ENCODE results near the gene SCG2.

The SCG2 gene

DNA sequence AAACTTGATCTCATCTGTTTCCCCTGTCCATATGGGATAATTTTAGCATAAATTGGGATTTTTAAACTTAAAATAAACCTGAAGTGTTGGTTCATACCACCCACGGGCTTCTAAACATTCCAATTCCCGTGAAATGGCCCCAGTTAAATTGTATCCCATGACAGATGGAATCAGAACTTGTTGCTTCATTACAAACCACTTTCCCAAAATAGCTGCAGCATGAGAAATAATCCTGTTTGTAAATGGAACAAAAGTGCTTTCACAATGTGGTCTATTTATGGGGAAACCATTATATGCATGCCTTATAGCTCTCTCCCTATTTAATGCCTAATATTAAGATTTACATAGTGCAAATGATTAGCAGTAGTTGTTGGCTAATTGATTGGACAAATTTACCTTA lies 15.9 kb downstream of the SCG2 start:
- Histone ChIP-seq H3K4me2 (ENCODE audit: low read length) (no peak overlapping the region), H3K79me2 (ENCODE audit: control insufficient read depth, low read length) (no peaks in the 10 kb centered on the region), H3K4me3 (ENCODE audit: low read length) (no peak overlapping the region), H3K4me1 (ENCODE audit: control insufficient read depth, low read length) (no peaks in the 10 kb centered on the region), H4K20me1 (ENCODE audit: control insufficient read depth, insufficient read depth, low read depth, low read length) (no peaks in the 10 kb centered on the region), H3F3A (ENCODE audit: control insufficient read depth, insufficient read depth) (no peaks in the 10 kb centered on the region), H3K27ac (ENCODE audit: low read depth, low read length) (no peak overlapping the region), H3K9me3 (ENCODE audit: control insufficient read depth, insufficient read depth, low read length) (no peaks in the 10 kb centered on the region), H3K36me3 (ENCODE audit: control insufficient read depth, low read length) (no peaks in the 10 kb centered on the region), H3K9me2 (replicated peaks; ENCODE audit: control insufficient read depth, low read length) (no peaks in the 10 kb centered on the region), H3K27me3 (ENCODE audit: control insufficient read depth, low read length) (no peaks in the 10 kb centered on the region)
- TF ChIP-seq EZH2phosphoT487 (IDR thresholded peaks at IDR 0.05; ENCODE audit: borderline replicate concordance, low read length), result no peak
- TF ChIP-seq, protein P1, sequence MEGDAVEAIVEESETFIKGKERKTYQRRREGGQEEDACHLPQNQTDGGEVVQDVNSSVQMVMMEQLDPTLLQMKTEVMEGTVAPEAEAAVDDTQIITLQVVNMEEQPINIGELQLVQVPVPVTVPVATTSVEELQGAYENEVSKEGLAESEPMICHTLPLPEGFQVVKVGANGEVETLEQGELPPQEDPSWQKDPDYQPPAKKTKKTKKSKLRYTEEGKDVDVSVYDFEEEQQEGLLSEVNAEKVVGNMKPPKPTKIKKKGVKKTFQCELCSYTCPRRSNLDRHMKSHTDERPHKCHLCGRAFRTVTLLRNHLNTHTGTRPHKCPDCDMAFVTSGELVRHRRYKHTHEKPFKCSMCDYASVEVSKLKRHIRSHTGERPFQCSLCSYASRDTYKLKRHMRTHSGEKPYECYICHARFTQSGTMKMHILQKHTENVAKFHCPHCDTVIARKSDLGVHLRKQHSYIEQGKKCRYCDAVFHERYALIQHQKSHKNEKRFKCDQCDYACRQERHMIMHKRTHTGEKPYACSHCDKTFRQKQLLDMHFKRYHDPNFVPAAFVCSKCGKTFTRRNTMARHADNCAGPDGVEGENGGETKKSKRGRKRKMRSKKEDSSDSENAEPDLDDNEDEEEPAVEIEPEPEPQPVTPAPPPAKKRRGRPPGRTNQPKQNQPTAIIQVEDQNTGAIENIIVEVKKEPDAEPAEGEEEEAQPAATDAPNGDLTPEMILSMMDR (IDR thresholded peaks at IDR 0.05; ENCODE audit: low read depth, low read length, poor library complexity, severe bottlenecking), result no peak

GRCh38 chr2:223585666-223586065 lies 16.5 kb downstream of the SCG2 start:
- TF ChIP-seq, protein P1 (IDR thresholded peaks at IDR 0.05; ENCODE audit: low read depth, low read length, poor library complexity, severe bottlenecking), result no peak
- no peak for TF ChIP-seq EZH2phosphoT487 (IDR thresholded peaks at IDR 0.05; ENCODE audit: borderline replicate concordance, low read length)
- Histone ChIP-seq H4K20me1 (ENCODE audit: control insufficient read depth, insufficient read depth, low read depth, low read length) (no peaks in the 10 kb centered on the region), H3K9me3 (ENCODE audit: control insufficient read depth, insufficient read depth, low read length) (no peaks in the 10 kb centered on the region), H3K36me3 (ENCODE audit: control insufficient read depth, low read length) (no peaks in the 10 kb centered on the region), H3K9me2 (replicated peaks; ENCODE audit: control insufficient read depth, low read length) (no peaks in the 10 kb centered on the region), H3K4me1 (ENCODE audit: control insufficient read depth, low read length) (no peaks in the 10 kb centered on the region), H3K27ac (ENCODE audit: low read depth, low read length) (no peak overlapping the region), H3K27me3 (ENCODE audit: control insufficient read depth, low read length) (no peaks in the 10 kb centered on the region), H3F3A (ENCODE audit: control insufficient read depth, insufficient read depth) (no peaks in the 10 kb centered on the region), H3K4me3 (ENCODE audit: low read length) (no peak overlapping the region), H3K4me2 (ENCODE audit: low read length) (no peak overlapping the region), H3K79me2 (ENCODE audit: control insufficient read depth, low read length) (no peaks in the 10 kb centered on the region)

- no peak overlapping the region for H3K4me3 ChIP-seq (ENCODE audit: low read length)
- no peaks in the 10 kb centered on the region for H3K9me2 ChIP-seq (replicated peaks; ENCODE audit: control insufficient read depth, low read length)
- no peaks in the 10 kb centered on the region for H3K9me3 ChIP-seq (ENCODE audit: control insufficient read depth, insufficient read depth, low read length)
- TF ChIP-seq, protein P1 (IDR thresholded peaks at IDR 0.05; ENCODE audit: low read depth, low read length, poor library complexity, severe bottlenecking), result no peak
- no peak overlapping the region for H3K27ac ChIP-seq (ENCODE audit: low read depth, low read length)
- no peaks in the 10 kb centered on the region for H3K36me3 ChIP-seq (ENCODE audit: control insufficient read depth, low read length)
- H3K4me1 ChIP-seq (ENCODE audit: control insufficient read depth, low read length), result no peaks in the 10 kb centered on the region
- no peaks in the 10 kb centered on the region for H3K79me2 ChIP-seq (ENCODE audit: control insufficient read depth, low read length)
- H4K20me1 ChIP-seq (ENCODE audit: control insufficient read depth, insufficient read depth, low read depth, low read length), result no peaks in the 10 kb centered on the region
- no peaks in the 10 kb centered on the region for H3K27me3 ChIP-seq (ENCODE audit: control insufficient read depth, low read length)
- H3F3A ChIP-seq (ENCODE audit: control insufficient read depth, insufficient read depth), result no peaks in the 10 kb centered on the region
- no peak overlapping the region for H3K4me2 ChIP-seq (ENCODE audit: low read length)
Observed at GRCh38 chr2:223582001-223582400, 20.2 kb downstream of the SCG2 start.

DNA sequence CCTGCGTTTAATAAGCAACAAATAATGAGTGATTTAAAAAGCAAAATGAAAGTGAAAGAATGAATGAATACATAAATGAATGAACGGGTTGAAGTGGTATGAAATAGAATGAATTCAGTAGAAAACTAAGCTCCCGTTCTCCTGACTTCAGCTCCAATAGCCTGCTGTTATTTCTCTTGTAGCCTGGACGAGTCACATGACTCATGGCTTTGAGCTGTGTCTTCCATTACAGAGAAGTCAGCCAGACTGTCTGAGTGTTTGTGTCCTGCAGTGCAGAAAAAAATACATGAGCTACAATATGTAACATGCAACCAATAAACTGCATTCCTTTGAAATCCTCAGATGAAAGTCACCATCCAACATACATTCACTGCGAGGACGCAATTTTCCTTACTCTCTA lies 21.2 kb downstream of the SCG2 start:
- no peaks in the 10 kb centered on the region for H3K27me3 ChIP-seq (ENCODE audit: control insufficient read depth, low read length)
- TF ChIP-seq, protein P1 (IDR thresholded peaks at IDR 0.05; ENCODE audit: low read depth, low read length, poor library complexity, severe bottlenecking), result no peak
- no peak for TF ChIP-seq EZH2phosphoT487 (IDR thresholded peaks at IDR 0.05; ENCODE audit: borderline replicate concordance, low read length)
- H3K79me2 ChIP-seq (ENCODE audit: control insufficient read depth, low read length), result no peaks in the 10 kb centered on the region
- no peaks in the 10 kb centered on the region for H3F3A ChIP-seq (ENCODE audit: control insufficient read depth, insufficient read depth)
- no peak overlapping the region for H3K4me2 ChIP-seq (ENCODE audit: low read length)
- H3K36me3 ChIP-seq (ENCODE audit: control insufficient read depth, low read length), result no peaks in the 10 kb centered on the region
- no peaks in the 10 kb centered on the region for H3K9me2 ChIP-seq (replicated peaks; ENCODE audit: control insufficient read depth, low read length)
- no peak overlapping the region for H3K4me3 ChIP-seq (ENCODE audit: low read length)
- H3K9me3 ChIP-seq (ENCODE audit: control insufficient read depth, insufficient read depth, low read length), result no peaks in the 10 kb centered on the region
- H3K27ac ChIP-seq (ENCODE audit: low read depth, low read length), result no peak overlapping the region
- no peaks in the 10 kb centered on the region for H3K4me1 ChIP-seq (ENCODE audit: control insufficient read depth, low read length)
- no peaks in the 10 kb centered on the region for H4K20me1 ChIP-seq (ENCODE audit: control insufficient read depth, insufficient read depth, low read depth, low read length)
